Esophagus squamous epithelium (tissue), 5 donors: ENCODE data around the gene ZFP36L2. TPM values are rescaled to one million over a fixed set of nuclear protein-coding genes. Genes with fewer than 3 reads are reported as not detected.
A peak's percentile ranks its signal among the peaks of the same experiment; 100 is the strongest.
"Not testable (repeated sequence)": the region's sequence is repeated elsewhere in the genome, so short reads cannot be mapped to it uniquely, and the experiment has no call there.

Experiments
- DNase-seq: peaks from one replicate; lab custom pipeline; 2025; lab: John Stamatoyannopoulos, UW
- H3K27ac ChIP-seq, 4 donors: fragments of 200-600 bp; sonication (generic); one replicate each; pipeline ENCODE4 v1.5.1; 2016 to 2019; ENCODE audit warnings: mild to moderate bottlenecking in 1 of 4
- H3K27me3 ChIP-seq, 4 donors: fragments of 200-600 bp; sonication (generic); 1 replicate in 3 of 4; 2 replicates in 1 of 4; pipeline versions ENCODE4 v1.5.1 to v1.6.0; 2017 to 2021; ENCODE audit warnings: antibody characterized with exemption in 1 of 4
- H3K36me3 ChIP-seq, 3 donors: fragments of 200-600 bp; sonication (generic); one replicate each; pipeline ENCODE4 v1.5.1; 2016 to 2019
- H3K4me1 ChIP-seq, 3 donors: fragments of 200-600 bp; sonication (generic); one replicate each; pipeline ENCODE4 v1.5.1; 2017 to 2019
- H3K4me3 ChIP-seq, 4 donors: fragments of 200-600 bp; sonication (generic); 1 replicate in 3 of 4; 2 replicates in 1 of 4; pipeline ENCODE4 v1.5.1; 2016 to 2019; ENCODE audit warnings: mild to moderate bottlenecking in 2 of 4, moderate library complexity in 1 of 4
- H3K9me3 ChIP-seq, 3 donors: fragments of 200-600 bp; sonication (generic); one replicate each; pipeline ENCODE4 v1.5.1; 2016 to 2019
- CTCF ChIP-seq, 6 experiments: fragments of 450-650 bp in 4 of 6; fragments of 200-600 bp in 2 of 6; sonication (generic) in 2 of 6; IDR thresholded peaks; one replicate each; pipeline ENCODE4 v1.5.1; 2016 to 2019; ENCODE audit warnings: antibody characterized with exemption in 6 of 6, mild to moderate bottlenecking in 4 of 6, moderate library complexity in 4 of 6
- POLR2A ChIP-seq, 4 donors: fragments of 450-650 bp; IDR thresholded peaks; one replicate each; pipeline ENCODE4 v1.6.1; 2017; ENCODE audit warnings: antibody characterized with exemption in 4 of 4, mild to moderate bottlenecking in 4 of 4, moderate library complexity in 3 of 4
- WGBS, 2 donors: methylation state at CpG; one replicate each; pipeline ENCODE4 v1.1.5; 2018; 5-methylcytosine and 5-hydroxymethylcytosine counted together
- intact Hi-C: fragments of 100-400 bp; cut with DNase I; formaldehyde crosslinking; loops from one replicate; pipeline ENCODE4 v1.15.0; 2022
- total RNA-seq, 4 donors: library from RNA; depleted of rRNA; stranded (reverse); fragments of >200 nt; gene quantifications; one replicate each; pipeline ENCODE4 v1.1.0, GENCODE V29; 2016
- donor health status: DM: yes; HTN: yes; CAD: no.

ZFP36L2 gene
- total RNA-seq, 4 donors from 2014 or later, result 26.6 to 87.7 (median 41.8) TPM

DNA sequence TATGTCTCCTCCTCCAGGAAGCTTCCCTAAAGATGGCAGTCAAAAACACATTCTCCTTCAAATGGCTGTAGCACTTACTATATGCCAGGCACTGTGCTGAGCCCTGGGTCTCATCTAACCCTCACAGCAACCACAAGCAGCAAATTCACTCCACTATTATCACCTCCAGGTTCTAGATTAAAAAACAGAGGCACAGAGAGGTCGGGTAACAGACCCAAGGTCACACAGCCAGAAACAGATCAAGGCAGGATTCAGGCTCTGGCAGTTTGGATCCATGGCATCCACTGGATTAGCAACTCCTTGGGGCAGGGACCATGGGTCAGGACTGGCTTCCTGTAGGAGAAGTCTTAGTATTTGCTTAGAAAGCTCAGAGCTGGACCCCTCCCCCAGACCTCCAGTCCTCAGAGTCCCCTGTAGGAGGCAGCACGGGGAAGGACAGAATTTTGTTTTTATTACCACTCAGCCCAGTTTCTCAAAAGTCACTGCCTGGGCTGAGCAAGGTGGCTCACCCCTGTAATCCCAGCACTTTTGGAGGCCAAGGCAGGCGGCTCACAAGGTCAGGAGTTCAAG is 34.4 kb downstream of the ZFP36L2 start:
- Histone ChIP-seq H3K9me3 (no peaks in the 10 kb centered on the region), H3K27ac (no peak overlapping the region), H3K36me3 (no peaks in the 10 kb centered on the region), H3K4me3 (no peak overlapping the region), H3K27me3 (no peaks in the 10 kb centered on the region), H3K4me1 (peaks cover 0 to 31% (median 2%) of the 10 kb centered on the region in 3 donors)
- DNase-seq, result no peak
- 75% methylated on average over 2 of the region's 3 CpGs; no CpG with 5 or more reads in 1 of the 2 donors for WGBS, 2 donors
- TF ChIP-seq POLR2A (IDR thresholded peaks at IDR 0.05) (no peak), CTCF (IDR thresholded peaks at IDR 0.05) (no peak)
- intact Hi-C loops, result no loop called here

GRCh38 chr2:43190311-43191052 is 35.9 kb downstream of the ZFP36L2 start:
- H3K36me3 ChIP-seq, result no peaks in the 10 kb centered on the region
- no peak for DNase-seq
- no peaks in the 10 kb centered on the region for H3K9me3 ChIP-seq
- H3K4me3 ChIP-seq, result no peak overlapping the region
- no peaks in the 10 kb centered on the region for H3K27me3 ChIP-seq
- WGBS, 2 donors, result 87 to 93% methylated on average over 4 to 9 of the region's 10 CpGs
- intact Hi-C loops, result no loop called here
- H3K4me1 ChIP-seq, result peaks cover 0 to 42% (median 9%) of the 10 kb centered on the region in 3 donors
- H3K27ac ChIP-seq, result no peak overlapping the region
- TF ChIP-seq CTCF (IDR thresholded peaks at IDR 0.05) (no peak), POLR2A (IDR thresholded peaks at IDR 0.05) (no peak)

GRCh38 chr2:43189861-43190260 is 36.5 kb downstream of the ZFP36L2 start:
- DNase-seq, intact Hi-C loops, H3K27me3 ChIP-seq, H3K27ac ChIP-seq, H3K9me3 ChIP-seq, H3K36me3 ChIP-seq, H3K4me3 ChIP-seq: not testable (repeated sequence)
- WGBS, 2 donors, result 90 to 92% methylated on average over 7 of the region's 7 CpGs
- H3K4me1 ChIP-seq, result peaks cover 0 to 42% (median 9%) of the 10 kb centered on the region in 3 donors

DNA sequence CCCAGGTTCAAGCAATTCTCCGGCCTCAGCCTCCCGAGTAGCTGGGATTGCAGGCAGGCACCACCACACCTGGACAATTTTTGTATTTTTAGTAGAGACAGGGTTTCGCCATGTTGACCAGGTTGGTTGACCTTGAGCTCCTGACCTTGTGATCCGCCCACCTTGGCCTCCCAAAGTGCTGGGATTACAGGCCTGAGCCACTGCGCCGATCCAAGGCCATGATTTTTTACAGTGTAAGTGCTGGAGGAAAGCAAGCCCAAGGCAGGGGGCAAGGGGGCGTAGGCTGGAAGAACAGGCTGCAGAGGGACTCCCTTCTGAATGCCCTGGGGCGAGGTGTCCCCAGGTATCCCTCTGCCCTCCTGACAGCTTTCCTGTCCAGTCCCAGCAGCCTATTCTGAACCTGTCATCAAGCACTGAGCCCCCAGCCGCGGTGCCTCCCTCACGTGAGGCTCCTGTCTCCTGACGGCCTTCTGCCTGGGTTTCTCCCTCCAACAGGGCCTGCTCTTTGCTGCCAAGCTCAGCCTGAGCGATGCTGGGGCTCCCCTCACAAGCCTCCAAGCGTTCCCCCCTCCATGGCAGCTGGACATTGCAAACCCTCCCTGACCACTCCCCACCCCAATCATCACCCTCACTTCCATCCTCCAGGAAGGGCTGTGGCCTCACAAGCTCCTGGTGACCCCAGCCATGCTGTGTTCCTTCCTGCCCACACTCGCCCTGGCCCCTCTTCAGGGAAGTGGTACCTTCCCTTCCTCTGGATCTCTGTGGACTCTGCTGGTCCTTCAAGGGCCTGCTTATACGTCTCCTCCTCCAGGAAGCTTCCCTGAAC is 37.6 kb downstream of the ZFP36L2 start:
- DNase-seq, result no peak
- 93% methylated on average over 14 to 15 of the region's 16 CpGs for WGBS, 2 donors
- Histone ChIP-seq H3K27me3 (no peaks in the 10 kb centered on the region), H3K4me3 (no peak overlapping the region), H3K4me1 (peaks cover 5 to 42% (median 9%) of the 10 kb centered on the region in 3 donors), H3K9me3 (no peaks in the 10 kb centered on the region), H3K36me3 (no peaks in the 10 kb centered on the region), H3K27ac (no peak overlapping the region)
- intact Hi-C loops, result no loop called here
- TF ChIP-seq POLR2A (IDR thresholded peaks at IDR 0.05) (no peak), CTCF (IDR thresholded peaks at IDR 0.05) (no peak)

DNA sequence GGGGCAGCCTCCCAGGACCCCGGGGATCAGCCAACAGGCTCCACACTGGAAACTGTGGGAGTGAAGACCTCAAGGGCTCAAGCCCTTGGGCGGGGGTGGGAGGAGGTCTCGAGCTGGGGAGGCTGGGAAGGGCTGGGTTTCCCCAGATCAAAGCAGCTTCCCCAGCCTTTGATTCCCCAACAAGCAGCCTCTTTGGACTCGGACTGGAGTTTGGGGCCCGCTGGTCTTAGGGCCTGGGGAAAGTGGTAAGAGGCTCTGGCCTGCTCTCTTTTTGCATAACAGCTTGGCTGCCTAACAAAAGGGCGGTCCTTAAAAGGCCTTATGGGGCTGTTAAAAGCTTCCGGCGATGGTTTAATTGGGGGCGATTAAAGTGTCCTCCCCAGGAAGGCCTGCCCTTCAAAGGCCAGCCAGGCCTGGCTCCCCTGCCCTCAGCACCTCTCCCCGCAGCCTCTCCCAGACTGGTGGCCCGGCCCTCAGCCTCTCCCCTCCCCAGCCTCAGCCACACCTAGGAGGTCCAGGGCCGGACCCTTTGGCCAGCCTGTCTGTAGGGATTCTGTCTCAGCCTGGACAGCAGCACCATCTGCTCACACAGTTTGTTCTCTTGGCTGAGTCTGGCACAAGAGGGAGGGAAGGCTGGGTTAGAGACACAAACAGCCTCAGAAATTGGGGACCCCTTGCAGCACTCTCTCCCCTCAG is 39.6 kb downstream of the ZFP36L2 start:
- Histone ChIP-seq H3K27ac (peak overlapping the region in 3 of 4 donors; percentile 18 to 68 (median 49)), H3K4me3 (no peak overlapping the region), H3K4me1 (peaks cover 5 to 42% (median 9%) of the 10 kb centered on the region in 3 donors), H3K36me3 (no peaks in the 10 kb centered on the region), H3K9me3 (no peaks in the 10 kb centered on the region), H3K27me3 (no peaks in the 10 kb centered on the region)
- WGBS, 2 donors, result 86% methylated on average over 5 of the region's 12 CpGs; no CpG with 5 or more reads in 1 of the 2 donors
- intact Hi-C loops, result no loop called here
- DNase-seq, result no peak
- no peak for TF ChIP-seq CTCF (IDR thresholded peaks at IDR 0.05)
- no peak for TF ChIP-seq POLR2A (IDR thresholded peaks at IDR 0.05)
